Renal cortical epithelial cell (primary cell): ENCODE results near the gene RHOG. TPM values are rescaled to one million over a fixed set of nuclear protein-coding genes. Genes with fewer than 3 reads are reported as not detected.

ENCODE experiments used
- DNase-seq: peaks from one replicate; pipeline ENCODE4 v3.0.0-alpha.2; 2011; ENCODE audit warnings: low read depth
- total RNA-seq: library from RNA; depleted of rRNA; stranded (reverse); fragments of >200 nt; gene quantifications from 2 replicates; pipeline ENCODE4 v1.2.3, GENCODE V29; 2014

Gene RHOG
- total RNA-seq, 1 donor from 2014 or later = 20.5 TPM

DNA sequence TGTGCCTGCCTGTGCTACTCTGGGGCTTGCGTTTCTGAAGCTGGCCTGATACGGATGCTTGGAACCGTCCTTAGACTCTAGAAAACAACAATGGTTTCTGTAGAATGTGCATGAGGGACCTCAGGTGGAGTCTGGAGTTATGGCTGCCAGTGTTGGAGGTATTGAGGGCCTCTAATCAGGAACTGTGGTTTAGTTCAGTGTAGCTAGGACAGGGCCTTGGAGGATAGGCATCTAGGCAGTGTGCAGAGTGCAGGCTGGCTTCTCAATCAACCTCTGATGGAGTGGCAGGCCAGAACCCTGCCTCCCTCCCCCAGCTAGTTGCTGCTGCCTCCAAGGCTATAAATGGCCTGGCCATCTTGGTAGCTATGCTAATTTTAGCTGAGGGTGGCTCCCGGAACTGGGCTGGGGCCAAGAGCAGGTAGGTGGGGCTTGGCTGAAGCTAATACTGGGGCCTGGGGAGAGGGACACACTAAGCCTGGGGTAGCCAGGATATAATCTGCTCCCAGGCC lies 18.7 kb upstream of the RHOG start:
- DNase-seq = no peak

DNA sequence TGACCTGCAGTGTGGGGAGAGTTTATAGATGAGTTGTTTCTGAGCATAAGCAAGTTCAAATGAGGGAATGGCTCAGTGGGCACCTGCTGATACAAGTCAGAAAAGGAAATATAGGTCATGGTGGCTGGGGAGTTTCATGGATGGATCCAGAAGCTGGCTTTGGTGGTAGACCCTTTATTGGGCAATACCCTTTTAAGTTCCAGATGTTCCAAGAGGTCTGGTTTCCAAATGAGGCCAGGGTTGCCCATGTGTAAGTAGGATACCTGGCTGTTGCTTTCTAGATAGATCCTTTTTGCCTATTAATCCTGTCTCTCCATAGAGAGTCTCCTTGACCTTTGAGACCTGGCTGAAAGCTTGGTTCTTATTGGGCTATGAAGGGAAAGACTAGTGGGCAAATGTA lies 16.9 kb upstream of the RHOG start:
- no peak for DNase-seq

DNA sequence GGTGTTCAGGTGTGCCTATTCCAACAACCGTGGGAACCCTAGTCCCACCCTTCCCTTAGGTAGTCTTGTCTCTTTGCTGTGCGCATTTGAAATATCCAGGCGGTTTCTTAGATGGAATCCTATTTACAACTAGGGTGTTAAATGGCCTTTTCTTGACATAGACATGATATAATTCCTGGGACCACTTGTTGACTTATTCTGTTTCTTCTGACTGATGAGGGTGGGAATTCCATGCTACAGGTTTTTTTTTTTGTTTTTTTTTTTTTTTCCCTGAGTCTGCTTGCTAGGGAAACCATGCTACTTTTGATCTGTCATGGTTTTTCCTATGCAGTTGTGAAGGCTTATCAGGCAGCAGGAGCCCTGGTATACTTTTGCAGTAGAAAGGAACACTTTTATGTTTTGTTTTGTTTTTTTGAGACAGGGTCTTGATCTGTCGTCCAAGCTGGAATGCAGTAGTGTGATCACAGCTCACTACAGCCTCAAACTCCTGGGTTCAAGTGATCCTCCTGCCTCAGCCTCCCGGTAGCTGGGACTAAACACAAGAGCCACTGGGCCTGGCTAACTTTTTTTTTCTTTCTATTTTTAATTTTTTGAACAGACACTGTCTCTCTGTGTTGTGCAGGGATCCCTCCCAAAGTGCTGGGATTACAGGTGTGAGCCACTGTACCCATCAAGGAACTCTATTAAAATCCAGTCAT lies 16.2 kb upstream of the RHOG start:
- no peak for DNase-seq

DNA sequence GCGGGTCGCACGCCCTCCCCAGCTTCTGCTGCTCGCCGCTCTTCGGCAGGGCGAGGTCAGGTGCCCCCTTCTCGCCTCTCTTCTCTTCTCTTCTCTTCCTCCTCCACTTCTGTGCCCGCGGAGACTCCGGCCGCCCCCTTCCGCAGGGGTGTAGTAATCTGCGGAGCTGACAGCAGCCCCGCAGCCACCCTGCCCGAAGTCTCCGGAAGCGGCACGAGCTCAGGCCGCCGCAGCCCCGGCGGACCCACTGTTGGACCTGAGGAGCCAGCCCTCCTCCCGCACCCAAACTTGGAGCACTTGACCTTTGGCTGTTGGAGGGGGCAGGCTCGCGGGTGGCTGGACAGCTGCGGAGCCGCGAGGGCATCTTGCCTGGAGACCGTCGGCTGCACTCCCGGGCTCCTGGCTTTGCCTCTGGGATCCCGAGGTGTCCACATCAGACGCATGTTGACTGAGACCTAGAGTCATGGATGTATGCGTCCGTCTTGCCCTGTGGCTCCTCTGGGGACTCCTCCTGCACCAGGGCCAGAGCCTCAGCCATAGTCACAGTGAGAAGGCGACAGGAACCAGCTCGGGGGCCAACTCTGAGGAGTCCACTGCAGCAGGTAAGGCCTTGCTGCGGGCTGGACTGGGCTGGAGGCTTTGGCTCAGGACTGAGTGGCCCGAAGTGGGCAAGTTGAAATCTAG lies 15.2 kb upstream of the RHOG start:
- DNase-seq = no peak

DNA sequence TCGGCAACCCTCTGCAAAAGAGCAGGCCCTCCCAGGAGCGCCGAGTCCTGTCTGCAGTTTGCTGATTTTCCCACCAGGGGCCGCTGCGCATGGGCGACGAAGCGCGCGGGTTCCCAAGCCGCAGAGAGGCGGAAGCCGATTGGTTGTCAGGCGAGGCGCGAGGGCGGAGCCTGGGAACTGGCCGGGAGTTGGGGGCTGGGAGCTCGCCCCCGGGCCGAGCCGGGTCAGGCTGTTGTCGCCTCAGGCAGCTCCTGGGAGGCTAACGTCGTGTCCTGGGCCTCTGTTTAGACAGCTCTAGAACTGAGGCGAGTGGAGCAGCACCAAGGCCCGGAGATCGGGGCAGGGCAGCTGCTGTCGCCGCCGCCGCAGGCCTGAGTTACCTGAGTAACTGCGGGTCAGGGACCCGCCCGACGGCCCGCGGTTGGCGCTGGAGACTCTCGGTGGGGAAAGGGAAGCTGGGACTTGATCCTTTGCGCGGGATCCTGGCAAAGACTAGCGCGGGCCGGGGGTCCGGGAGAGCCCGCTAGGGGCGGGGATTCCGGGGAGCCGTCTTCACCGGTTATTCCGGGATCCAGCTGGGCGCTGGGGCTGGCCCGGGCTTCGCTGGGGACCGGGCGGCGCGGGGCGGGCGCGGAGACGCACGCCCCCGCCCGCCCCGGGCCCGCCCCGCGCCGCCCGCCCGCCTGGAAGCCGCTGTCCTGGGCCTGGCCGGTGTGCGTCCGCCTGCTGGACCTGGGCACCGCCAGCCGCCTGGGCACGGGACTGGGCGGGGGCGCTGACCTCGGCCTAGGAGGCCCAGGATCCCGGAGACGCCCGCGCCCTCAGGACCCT lies 14.4 kb upstream of the RHOG start, which contains the start of gene STIM1:
TSS of gene STIM1 (plus strand) at position 688 of the 831 bp plus-strand sequence. CDS start 607 bp downstream, outside the sequence.
- DNase-seq = peak; percentile 76

DNA sequence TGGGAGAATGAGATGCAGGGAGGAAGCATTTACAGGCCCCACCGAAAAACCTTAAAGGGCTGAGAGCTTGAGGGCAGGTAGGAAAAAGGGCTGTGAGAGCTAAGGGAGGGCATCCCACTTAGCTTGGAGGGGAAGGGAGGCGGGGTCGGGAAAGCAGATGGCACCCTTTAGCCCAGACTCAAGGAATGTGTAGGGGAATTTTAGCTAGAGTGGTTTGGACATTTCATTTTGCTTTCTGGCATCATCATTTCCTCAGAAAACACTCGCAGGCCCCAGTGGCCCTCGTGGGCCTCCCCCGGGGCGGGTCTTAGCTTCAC lies 13.9 kb upstream of the RHOG start:
- no peak for DNase-seq

DNA sequence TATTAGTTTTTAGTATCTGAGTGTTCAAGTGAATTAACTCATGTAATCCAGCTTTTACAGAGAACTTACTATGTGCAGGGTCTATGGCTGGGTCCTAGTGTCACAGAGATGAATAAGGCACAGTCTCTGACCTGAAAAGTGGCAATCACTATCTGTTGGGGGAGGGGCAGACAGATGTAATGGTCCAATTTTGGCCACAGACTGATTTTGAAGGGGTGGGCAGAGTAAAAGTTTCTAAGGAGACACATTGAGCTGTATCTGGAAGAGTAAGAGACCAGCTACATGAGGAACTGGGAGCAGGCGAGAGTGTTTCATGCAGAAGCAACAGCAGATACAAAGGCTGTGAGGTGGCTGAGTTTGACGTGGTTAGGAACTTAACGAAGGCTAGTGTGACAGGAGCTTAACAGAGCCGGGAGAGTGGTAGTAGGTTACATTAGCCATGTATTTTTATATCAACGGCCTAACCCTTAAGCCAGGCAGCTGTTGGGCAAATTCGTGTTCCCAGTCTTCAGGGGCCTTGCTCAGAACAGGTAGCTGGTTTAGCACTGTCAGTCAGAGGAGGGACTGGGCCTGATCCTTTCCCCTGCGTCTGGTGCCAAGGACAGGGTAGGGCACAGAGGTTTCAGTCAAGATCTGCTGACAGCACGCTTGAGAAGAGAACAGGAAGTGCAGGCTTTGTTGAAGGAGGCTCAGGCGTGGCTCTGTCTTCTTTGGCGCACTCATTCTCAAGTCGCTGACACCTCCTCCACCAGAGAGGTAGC lies 13.3 kb upstream of the RHOG start:
- DNase-seq = no peak

DNA sequence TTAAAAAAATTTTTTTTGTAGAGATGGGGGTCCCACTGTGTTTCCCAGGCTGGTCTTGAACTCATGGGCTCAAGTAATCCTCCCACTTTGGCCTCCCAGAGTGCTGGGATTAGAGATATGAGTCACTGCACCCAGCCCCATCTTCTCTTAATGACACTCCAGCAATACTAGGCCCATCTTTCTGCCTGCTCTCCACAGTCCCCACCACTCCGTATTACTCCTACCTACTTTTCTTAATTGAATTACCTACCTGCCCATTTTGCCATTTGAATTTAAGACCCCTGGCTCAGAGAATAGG lies 12.7 kb upstream of the RHOG start:
- no peak for DNase-seq

DNA sequence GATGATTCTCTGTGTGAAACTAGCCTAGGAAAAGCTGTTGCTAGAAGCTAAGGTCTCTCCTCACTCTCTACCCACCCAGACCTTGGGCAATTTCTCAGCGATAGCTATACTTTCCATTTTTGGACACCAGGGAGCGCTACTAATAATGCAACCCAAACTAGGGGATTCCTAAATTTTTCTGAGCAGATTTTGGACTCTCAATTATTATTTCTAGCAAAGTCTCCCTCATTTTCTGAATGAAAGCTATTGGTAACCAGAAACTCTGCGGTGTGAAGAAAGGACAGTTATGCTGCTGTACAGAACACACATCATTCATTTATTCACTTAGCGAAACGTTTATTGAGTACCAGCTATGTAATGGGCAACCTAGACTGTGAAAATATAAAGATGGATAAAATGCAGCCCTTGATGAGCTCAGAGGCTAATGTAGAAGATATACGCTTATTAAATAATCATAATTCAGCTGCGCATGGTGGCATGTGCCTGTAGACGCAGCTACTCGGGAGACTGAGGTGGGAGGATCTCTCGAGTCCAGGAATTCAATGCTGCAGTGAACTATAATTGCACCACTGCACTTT lies 8.6 kb upstream of the RHOG start:
- no peak for DNase-seq

DNA sequence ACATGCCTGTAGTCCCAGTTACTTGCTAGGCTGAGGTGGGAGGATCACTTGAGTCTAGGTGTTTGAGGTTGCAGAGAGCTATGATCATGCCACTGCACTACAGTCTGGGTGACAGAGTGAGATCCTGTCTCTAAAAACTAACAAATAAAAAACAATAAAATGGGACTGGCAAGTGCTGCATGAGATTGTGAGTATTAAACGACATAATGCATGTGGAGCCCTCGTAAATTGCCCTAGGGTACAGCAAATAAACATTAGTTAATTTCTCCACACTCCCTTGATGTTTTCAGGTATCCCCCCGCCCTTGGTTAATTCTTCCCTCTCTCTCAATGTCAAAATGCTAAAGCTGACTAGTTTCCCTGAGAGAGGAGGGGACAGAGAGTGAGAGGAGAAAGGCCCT lies 4.9 kb upstream of the RHOG start:
- DNase-seq = no peak

DNA sequence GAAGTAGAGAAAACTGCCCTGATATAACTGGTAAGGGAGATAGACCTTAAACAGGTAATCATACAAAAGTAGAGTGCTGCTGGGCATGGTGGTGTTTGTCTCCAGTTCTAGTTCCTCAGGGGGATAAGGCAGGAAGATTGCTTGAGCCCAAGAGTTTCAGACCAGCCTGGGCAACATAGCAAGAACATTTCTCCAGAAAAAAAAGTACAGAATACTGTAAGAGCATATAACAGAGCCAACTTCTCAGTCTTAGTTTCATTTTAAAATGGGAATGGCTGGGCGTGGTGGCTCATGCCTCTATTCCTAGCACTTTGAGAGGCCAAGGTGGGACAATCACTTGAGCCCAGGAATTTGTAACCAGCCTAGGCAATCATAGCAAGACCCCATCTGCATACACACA lies 4.5 kb upstream of the RHOG start:
- no peak for DNase-seq

DNA sequence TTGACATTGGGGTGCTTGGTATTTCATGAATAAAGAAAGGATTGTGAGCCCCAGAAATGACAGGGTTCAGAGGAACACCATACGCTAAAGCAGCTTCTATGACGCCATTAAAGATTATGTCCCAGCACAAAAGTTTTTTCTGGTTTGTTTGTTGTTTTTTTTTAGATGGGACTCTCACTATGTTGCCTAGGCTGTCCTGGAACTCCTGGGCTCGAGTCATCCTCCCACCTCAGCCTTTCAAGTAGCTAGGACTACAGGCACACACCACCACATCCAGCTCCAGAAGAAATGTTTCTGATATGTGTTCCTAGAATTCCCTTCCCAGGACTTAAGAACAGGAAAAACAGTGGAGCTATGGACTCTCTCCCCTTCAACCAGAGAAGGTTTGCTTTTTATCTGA lies 2.6 kb upstream of the RHOG start:
- DNase-seq = no peak

DNA sequence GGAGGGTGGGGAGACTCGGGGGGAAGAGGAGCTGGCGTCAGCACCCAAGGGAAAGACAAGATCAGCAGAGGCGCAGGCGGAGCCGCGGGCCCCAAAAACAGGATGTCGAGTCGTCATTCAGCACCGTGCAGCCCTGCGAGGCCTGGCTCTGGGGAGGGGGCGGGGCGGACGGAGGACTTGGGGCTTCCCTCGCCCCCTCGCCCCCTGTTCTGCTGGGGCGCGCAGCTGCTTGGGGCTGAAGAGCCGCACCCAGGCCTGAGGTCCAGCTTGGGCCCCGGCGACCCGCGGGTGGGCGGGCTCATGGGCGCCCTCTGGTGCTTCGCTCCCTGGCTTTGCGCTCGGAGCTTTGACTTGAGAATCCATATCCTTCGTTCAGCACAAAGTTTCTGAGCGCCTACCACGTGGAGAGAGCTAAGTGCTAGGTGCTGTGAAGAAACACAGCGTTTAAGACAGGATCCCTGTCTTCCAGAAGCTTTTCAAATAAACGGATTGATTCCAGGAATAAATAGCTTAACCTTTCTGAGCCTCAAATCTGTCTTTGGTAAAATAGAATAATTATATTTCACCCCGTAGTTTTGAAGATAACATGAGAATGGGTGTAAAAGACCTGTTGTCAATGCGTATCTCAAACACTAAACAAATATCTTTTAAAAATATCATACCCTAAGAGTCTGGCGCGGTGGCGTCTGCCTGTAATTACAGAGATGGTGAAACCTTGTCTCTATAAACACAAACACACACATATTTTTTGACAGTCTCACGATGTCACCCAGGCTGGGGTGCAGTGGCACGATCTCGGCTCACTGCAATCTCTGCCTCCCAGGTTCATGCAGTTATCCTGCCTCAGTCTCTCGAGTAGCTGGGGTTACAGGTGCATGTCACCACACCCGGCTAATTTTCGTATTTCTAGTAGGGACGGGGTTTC lies 929 bp upstream of the RHOG start:
- DNase-seq = peak; percentile 63

DNA sequence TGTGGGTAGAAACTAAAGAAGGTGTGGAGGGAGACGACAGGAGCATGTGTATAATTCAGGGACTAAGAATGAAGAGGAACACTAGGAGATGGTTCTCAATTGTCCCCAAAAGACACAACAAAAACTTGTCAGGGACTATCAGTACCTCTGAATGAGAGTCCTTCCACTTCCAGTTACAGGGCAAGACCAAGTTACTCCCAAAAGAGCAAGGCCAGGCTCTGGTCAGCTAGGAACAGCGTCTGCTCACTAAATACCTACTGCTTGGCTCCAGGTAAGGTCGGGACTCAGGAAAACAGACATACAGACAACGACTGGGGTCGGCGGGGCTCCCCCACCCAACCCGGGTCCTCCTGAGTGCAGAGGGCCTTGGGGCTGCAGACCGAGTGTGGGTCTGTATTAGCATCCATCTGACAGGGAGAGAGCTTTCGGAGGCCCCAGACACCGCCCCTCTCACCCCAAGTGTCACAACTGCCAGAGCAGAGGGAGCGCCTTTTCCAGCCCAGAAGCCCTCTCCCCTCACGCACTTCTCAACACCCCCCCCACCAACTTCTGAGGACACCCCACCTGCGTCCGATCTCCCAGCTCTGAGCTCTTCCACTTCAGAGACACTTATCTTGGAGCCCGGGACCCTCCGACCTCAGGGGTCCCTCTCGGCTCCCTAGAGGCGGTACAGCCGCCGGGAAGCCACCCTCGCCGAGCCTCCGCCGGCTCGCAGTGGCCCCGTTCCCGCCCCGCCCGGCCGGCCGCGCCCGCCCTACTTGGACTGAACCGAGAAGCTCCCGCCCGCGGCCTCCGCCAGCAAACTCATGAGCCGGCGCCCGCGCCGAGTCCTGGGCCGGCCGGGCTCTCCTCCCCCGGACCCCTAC lies 522 bp downstream of the RHOG start:
- DNase-seq = no peak

DNA sequence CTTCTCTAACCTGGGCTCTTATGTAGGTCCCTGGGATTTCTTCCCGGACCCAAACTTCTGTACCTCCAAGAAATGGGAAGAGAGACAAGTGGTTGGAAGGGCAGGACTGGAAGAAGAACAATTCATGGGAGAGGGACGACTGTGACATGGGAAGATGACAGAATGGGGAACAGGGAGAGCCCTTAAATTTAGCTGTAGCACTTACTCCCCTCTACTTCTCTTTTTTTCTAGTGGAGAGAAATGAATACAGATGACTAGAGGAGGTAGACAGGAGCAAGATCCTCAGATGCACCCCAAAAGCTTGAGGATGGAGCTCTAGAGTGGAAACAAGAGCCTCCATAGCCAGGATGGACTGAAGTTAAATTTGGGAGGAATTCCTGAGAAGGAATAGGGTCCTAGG lies 2.3 kb downstream of the RHOG start:
- DNase-seq = no peak

DNA sequence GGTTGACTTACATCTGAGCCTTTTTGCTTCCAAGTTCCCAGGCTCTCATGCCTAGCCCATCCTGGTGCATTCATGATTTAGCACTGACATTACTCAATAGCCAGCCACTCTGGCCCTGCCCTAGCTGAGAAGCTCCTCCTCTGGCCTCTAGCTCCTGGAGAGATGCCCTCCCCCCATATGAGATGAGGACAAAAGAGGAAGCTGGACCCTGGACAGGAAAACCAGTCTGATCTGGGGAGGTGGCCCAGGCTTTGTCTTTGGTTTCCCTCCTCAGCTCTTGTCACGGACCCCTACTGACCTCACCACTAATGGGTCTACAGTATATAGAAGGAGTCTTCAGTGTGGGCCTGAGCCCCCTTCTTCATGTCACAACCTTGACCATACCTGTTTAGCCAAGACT lies 3.0 kb downstream of the RHOG start:
- no peak for DNase-seq

DNA sequence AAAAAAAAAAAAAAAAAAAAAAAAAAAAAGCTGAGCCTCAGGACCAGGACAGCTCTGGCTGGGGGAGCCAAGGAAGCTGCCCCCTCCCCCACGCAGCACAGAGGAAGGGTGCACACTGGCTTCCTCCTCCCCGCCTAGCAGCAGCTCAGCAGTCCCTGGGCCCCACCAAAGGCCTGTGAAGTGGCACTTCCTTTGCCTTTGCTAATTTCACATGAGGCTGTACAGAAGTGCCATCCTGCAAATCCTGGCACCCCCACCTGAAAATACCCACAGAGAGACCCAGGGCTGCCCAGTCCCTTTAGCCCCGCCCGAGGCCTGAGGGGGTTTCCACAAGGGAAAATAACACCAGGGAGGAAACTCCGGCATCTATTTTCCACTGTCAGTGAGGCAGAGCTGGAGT lies 3.9 kb downstream of the RHOG start:
- no peak for DNase-seq

DNA sequence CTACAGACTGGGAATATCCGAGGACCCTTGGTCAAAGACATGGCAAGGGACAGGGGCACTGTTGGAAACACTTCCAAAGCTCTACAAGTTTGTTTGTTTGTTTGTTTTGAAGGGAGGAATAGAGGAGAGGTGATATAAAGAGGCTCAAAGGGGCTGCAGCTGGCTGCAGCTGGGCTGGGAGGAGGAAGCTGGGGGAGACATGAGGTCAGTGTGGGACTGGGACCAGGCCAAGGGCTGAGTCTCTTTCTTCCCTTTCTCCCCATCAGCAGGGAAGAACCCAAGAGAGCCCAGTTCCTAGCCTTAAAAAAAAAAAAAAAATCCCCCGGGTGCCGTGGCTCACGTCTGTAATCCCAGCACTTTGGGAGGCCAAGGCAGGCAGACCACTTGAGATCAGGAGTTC lies 5.0 kb downstream of the RHOG start:
- DNase-seq = no peak

DNA sequence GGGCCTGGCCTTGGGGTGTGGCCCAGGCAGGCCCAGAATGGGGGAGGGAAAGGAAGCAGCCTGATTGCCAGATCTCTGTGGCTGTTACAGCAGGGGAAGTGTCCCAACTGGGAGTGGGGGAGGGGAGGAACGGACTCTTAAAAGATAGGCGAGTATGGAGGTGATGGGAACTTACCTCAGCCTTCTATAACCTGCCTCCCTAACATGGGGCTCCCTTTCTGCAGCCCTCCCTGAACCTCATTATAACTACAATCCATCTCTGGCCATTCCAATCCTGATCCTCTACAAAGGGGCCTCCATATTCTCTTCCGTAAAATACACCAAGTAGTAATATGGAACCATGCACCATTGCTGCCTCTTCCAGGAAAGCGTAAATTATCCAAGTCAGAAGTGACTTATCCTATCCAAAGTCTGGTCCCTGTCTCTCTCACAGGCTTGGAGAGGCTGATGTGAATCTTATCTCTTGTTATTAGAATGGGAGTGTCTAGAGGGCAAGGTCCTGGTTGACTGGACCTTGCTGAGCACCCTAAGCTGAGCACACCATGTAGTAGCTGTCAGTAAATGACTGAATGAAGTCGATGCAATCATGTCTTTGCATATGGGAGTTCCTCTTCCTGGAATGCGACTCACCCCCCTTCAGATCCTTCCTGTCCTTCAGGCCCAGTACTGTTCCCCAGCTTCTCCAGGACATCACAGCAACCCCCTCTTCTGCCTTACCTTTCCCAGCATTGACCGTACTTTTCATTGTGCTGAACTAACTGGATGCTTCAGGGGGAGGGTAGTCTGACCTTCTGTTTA lies 5.9 kb downstream of the RHOG start:
- DNase-seq = no peak
